HL-60 (cell line): Measurements from ENCODE around the gene UGT2B7.

Source experiments
- CTCF ChIP-seq: IDR thresholded peaks from one replicate; pipeline ENCODE4 v1.5.1; 2011; ENCODE audit warnings: low read length, control low read depth, inconsistent platforms; ENCODE audit not compliant: insufficient read depth
- REST ChIP-seq: IDR thresholded peaks from 2 replicates; pipeline ENCODE4 v1.6.1; 2012; ENCODE audit warnings: low read depth; ENCODE audit not compliant: insufficient replicate concordance
- SPI1 ChIP-seq: IDR thresholded peaks from 2 replicates; pipeline ENCODE4 v1.6.1; 2012; ENCODE audit warnings: low read depth, mild to moderate bottlenecking, borderline replicate concordance

GRCh38 chr4:69071286-69071685 is 25.0 kb upstream of the UGT2B7 start:
- TF ChIP-seq CTCF (no peak), REST (no peak), SPI1 (no peak)
